Measurements from ENCODE around the gene EHMT2. TPM values are rescaled to one million over a fixed set of nuclear protein-coding genes. Genes with fewer than 3 reads are reported as not detected.

EHMT2 gene
- total RNA-seq, 1 experiment from 2014 or later: 137 TPM

DNA sequence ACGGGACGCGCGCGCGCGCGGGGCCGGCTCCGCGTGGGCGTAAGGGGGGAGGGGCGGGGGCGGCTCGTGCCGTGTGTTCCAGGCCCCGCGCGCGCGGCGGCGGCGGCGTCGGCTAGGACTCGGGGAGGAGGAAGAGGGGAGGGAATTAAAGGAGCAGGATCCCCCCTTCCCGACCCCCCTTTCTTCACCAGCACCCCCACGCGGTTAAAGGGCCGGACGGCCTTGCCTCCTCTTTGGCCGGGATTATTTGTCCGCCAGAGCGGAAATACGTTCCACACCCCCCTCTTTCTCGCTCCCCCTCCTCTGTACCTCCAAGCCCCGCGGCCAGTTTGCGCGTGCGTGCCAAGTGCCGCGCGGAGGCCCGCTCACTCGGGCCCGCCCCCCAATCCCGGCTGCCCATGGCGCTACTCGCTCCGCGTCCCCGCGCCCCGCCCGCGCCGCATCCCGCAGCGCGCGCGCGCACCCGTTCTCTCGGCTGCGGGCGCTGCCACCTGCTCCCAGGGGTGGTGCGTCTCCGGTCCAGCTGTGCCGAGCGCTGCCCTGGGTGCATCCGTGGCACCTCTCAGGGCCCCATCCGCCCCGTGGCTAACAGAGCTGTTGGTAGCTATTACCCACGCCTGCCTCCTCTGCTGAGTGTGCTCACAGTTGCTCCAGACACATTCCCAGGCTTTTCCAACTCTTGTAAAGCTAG lies 4.6 kb upstream of the EHMT2 start, which contains the start of gene ZBTB12 (continued):
- TF ChIP-seq ARID4B (CRISPR knock-in tag; IDR thresholded peaks at IDR 0.05; ENCODE audit: borderline replicate concordance): peak; percentile 67; the same call in 1 of the 2 replicates
- peak; percentile 65; the same call in 1 of the 2 replicates for TF ChIP-seq FOXP4 (CRISPR knock-in tag; IDR thresholded peaks at IDR 0.05)
- peak; percentile 83; the same call in 1 of the 2 replicates for TF ChIP-seq ETV6 (CRISPR knock-in tag; IDR thresholded peaks at IDR 0.05)

GRCh38 chr6:31901415-31901952 lies 4.0 kb upstream of the EHMT2 start:
- ATAC-seq (0 out of 2 replicates have a peak, but pooled peaks have one; percentile 1), DNase-seq (ENCODE audit: low spot score) (peak; percentile 36)
- Mint-ChIP-seq H3K27me3 (ENCODE audit: low read depth) (peaks cover 5% of the 10 kb centered on the region), H3K4me3 (peak overlapping the region; percentile 64), H3K27ac (no peak overlapping the region), H3K9me3 (no peaks in the 10 kb centered on the region), H3K4me1 (peaks cover 25% of the 10 kb centered on the region), H3K36me3 (peaks cover 1% of the 10 kb centered on the region; the same call in 1 of the 2 replicates)
- ChIA-PET CTCF (interaction anchor here (0.6 to 1.4 kb wide), 4 partner anchors 22 to 51 kb away, joined by 3 to 10 read pairs (median 6); partner anchors contain the start of gene NEU1), POLR2A (no interaction called here)
- TF ChIP-seq MAX (CRISPR knock-in tag; IDR thresholded peaks at IDR 0.05): no peak
- TF ChIP-seq, protein P1, sequence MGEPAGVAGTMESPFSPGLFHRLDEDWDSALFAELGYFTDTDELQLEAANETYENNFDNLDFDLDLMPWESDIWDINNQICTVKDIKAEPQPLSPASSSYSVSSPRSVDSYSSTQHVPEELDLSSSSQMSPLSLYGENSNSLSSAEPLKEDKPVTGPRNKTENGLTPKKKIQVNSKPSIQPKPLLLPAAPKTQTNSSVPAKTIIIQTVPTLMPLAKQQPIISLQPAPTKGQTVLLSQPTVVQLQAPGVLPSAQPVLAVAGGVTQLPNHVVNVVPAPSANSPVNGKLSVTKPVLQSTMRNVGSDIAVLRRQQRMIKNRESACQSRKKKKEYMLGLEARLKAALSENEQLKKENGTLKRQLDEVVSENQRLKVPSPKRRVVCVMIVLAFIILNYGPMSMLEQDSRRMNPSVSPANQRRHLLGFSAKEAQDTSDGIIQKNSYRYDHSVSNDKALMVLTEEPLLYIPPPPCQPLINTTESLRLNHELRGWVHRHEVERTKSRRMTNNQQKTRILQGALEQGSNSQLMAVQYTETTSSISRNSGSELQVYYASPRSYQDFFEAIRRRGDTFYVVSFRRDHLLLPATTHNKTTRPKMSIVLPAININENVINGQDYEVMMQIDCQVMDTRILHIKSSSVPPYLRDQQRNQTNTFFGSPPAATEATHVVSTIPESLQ (CRISPR knock-in tag; IDR thresholded peaks at IDR 0.05): no peak
- TF ChIP-seq NFATC4 (CRISPR knock-in tag; IDR thresholded peaks at IDR 0.05): no peak
- no peak; the same call in 1 of the 2 replicates for TF ChIP-seq SP1 (CRISPR knock-in tag; conservative IDR thresholded peaks at IDR 0.05)
- 0 out of 2 replicates have a peak, but pooled peaks have one; percentile 43 for TF ChIP-seq HMGXB4 (CRISPR knock-in tag; IDR thresholded peaks at IDR 0.05)
- no peak for TF ChIP-seq ZNF532 (CRISPR knock-in tag; IDR thresholded peaks at IDR 0.05; ENCODE audit: borderline replicate concordance)
- no peak for TF ChIP-seq CTCF (IDR thresholded peaks at IDR 0.05)
- 0 out of 2 replicates have a peak, but pooled peaks have one; percentile 37 for TF ChIP-seq PRRX2 (CRISPR knock-in tag; IDR thresholded peaks at IDR 0.05)
- TF ChIP-seq, protein P2, sequence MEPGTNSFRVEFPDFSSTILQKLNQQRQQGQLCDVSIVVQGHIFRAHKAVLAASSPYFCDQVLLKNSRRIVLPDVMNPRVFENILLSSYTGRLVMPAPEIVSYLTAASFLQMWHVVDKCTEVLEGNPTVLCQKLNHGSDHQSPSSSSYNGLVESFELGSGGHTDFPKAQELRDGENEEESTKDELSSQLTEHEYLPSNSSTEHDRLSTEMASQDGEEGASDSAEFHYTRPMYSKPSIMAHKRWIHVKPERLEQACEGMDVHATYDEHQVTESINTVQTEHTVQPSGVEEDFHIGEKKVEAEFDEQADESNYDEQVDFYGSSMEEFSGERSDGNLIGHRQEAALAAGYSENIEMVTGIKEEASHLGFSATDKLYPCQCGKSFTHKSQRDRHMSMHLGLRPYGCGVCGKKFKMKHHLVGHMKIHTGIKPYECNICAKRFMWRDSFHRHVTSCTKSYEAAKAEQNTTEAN (CRISPR knock-in tag; IDR thresholded peaks at IDR 0.05): peak; percentile 53; the same call in 1 of the 2 replicates
- no peak for TF ChIP-seq USF2 (CRISPR knock-in tag; IDR thresholded peaks at IDR 0.05)

All from WTC11 (cell line).